ENCODE results near the gene VAMP5. TPM values are rescaled to one million over a fixed set of nuclear protein-coding genes. Genes with fewer than 3 reads are reported as not detected.

VAMP5 gene
- total RNA-seq, 2 donors from 2014 or later, result 3.0 to 10.4 TPM

DNA sequence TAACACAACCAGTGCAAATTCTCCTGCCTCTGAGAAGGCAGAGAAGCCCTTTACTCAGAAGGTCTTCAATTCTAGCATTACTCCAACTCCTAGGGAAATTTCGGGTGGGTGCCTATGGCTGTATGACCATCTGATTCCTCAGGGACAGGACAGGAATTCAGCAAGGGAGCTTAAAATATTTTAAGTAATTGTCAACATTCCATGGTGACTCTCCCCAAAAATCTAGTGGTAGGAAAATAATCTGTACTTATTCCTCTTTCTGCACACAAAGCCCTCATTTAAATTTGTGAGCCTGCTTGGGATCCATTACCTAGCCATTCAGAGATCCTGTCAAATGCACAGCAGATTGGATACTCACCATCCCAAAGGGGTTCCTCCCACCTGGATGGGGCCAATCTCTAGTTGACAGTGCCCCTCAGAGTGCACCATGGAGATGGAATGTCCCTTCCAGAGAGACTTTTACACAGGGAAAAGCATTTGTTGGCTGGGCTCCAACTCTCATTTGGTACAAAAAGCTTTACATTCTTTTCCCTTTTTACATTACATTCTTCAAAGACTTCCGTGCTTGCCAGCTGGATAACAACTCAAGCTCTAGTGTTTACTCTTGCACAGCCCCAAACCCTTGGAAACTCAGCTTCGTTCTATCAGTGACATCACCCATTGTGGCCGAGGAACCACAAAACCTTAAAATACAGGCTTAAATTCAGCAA, 21.3 kb downstream of the VAMP5 start:
- Histone ChIP-seq H3K4me3 (no peak overlapping the region), H3K4me1 (peaks cover 59% of the 10 kb centered on the region), H3K27ac (peak overlapping the region in 3 of 4 donors; percentile 15 to 68 (median 35)), H3K36me3 (replicated peaks in 1 of 2; ENCODE audit: insufficient read depth in 1 of 2, low read depth in 2 of 2) (peaks cover 0 to 8% of the 10 kb centered on the region in 2 donors), H3K9me3 (no peaks in the 10 kb centered on the region), H3K27me3 (no peaks in the 10 kb centered on the region)
- WGBS, 2 donors, result 39 to 40% methylated on average over 4 of the region's 4 CpGs
- DNase-seq, result no peak
- TF ChIP-seq, protein P1, sequence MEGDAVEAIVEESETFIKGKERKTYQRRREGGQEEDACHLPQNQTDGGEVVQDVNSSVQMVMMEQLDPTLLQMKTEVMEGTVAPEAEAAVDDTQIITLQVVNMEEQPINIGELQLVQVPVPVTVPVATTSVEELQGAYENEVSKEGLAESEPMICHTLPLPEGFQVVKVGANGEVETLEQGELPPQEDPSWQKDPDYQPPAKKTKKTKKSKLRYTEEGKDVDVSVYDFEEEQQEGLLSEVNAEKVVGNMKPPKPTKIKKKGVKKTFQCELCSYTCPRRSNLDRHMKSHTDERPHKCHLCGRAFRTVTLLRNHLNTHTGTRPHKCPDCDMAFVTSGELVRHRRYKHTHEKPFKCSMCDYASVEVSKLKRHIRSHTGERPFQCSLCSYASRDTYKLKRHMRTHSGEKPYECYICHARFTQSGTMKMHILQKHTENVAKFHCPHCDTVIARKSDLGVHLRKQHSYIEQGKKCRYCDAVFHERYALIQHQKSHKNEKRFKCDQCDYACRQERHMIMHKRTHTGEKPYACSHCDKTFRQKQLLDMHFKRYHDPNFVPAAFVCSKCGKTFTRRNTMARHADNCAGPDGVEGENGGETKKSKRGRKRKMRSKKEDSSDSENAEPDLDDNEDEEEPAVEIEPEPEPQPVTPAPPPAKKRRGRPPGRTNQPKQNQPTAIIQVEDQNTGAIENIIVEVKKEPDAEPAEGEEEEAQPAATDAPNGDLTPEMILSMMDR (IDR thresholded peaks at IDR 0.05), result no peak
- no peak for TF ChIP-seq POLR2A (IDR thresholded peaks at IDR 0.05)
- intact Hi-C loops (cut with DNase I), result loop anchor here (10.0 kb wide), 1 partner anchor 51 kb away; no protein-coding TSS in a partner anchor
- ATAC-seq, result no peak

DNA sequence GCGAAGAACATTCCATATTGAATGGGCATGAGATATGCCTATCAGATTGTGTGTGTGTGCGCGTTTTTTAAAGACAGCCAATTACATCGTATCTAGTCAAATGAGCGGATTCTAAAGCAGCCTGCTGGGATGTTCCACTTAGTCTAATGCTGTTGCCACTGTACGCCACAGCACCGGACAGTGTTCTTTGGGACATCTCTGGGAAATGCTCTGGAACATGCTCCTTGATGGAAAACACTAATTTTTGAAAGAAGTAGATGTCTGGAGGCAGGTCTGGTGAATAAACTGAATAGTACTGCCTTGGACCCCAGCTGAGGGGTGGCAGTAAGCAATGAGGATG, 21.9 kb downstream of the VAMP5 start:
- H3K27me3 ChIP-seq, result no peaks in the 10 kb centered on the region
- no peak for TF ChIP-seq POLR2A (IDR thresholded peaks at IDR 0.05)
- TF ChIP-seq, protein P1 (IDR thresholded peaks at IDR 0.05), result no peak
- no peak overlapping the region for H3K4me3 ChIP-seq
- H3K27ac ChIP-seq, result peak overlapping the region in 1 of 4 donors; percentile 68
- H3K9me3 ChIP-seq, result no peaks in the 10 kb centered on the region
- intact Hi-C loops (cut with DNase I), result loop anchor here (10.0 kb wide), 1 partner anchor 51 kb away; no protein-coding TSS in a partner anchor
- H3K4me1 ChIP-seq, result peaks cover 59% of the 10 kb centered on the region
- ATAC-seq, result no peak
- no peak for DNase-seq
- 56 to 68% methylated on average over 7 of the region's 7 CpGs for WGBS, 2 donors
- H3K36me3 ChIP-seq (replicated peaks in 1 of 2; ENCODE audit: insufficient read depth in 1 of 2, low read depth in 2 of 2), result peaks cover 0 to 8% of the 10 kb centered on the region in 2 donors

DNA sequence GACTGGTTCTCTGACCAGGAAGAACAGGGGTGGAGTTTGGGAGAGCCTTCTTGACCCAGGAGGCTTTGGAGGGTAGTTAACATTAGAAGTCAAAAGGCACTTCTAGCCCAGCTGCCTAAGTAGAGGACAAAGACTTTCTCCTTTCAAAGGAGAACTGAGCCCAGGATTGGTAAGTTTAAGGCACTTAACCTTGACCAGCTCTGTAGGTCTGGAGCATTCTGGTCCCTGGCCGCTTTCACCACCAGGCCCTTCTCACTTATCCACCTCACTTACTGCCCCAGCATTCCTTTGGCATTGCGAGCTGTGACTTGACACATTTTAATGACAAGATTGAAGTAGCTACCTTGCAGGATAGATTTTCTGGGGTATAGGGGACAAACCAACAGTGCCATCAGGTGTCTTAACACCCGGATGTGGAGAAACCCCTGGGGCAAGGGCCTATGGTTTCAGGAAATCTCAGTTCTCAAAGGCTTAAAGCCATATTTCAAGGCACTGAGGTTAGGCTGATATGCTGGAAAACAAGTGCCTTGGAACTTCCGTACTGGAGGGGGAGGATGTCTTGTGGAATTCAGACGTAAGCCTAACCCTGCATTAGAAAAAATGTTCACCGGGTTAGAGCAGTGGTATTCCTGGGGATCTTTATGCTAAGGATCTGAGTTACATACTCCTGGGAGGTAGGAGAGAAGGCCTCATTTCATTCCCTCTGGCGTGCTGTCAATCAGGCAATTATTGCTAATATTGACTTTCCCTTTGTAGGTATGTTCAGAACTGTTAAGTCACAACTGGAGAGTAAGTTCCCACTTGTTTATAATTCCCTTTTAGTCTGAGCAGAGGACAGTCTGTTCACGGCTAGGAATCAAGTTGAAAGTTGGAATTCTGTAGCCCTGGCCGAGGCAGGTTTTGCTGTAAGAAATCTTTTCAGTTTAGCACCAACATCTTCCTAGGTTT, 23.3 kb downstream of the VAMP5 start:
- WGBS, 2 donors, result 68 to 69% methylated on average over 8 to 9 of the region's 9 CpGs
- H3K27me3 ChIP-seq, result no peaks in the 10 kb centered on the region
- peaks cover 58% of the 10 kb centered on the region for H3K4me1 ChIP-seq
- intact Hi-C loops (cut with DNase I), result loop anchor here (10.0 kb wide), 1 partner anchor 53 kb away; no protein-coding TSS in a partner anchor
- H3K27ac ChIP-seq, result peak overlapping the region in 1 of 4 donors; percentile 18
- H3K9me3 ChIP-seq, result no peaks in the 10 kb centered on the region
- ATAC-seq (no peak), DNase-seq (no peak)
- H3K4me3 ChIP-seq, result no peak overlapping the region
- peaks cover 0 to 8% of the 10 kb centered on the region in 2 donors for H3K36me3 ChIP-seq (replicated peaks in 1 of 2; ENCODE audit: insufficient read depth in 1 of 2, low read depth in 2 of 2)
- no peak for TF ChIP-seq POLR2A (IDR thresholded peaks at IDR 0.05)
- TF ChIP-seq, protein P1 (IDR thresholded peaks at IDR 0.05), result no peak

GRCh38 chr2:85611217-85611704, 27.0 kb downstream of the VAMP5 start:
- Histone ChIP-seq H3K4me1 (peaks cover 37% of the 10 kb centered on the region), H3K27me3 (no peaks in the 10 kb centered on the region), H3K36me3 (replicated peaks in 1 of 2; ENCODE audit: insufficient read depth in 1 of 2, low read depth in 2 of 2) (peaks cover 0 to 8% of the 10 kb centered on the region in 2 donors), H3K27ac (peak overlapping the region; percentile 76 to 86 (median 81)), H3K9me3 (no peaks in the 10 kb centered on the region), H3K4me3 (peak overlapping the region; percentile 33 to 59)
- DNase-seq, result no peak
- 3 to 8% methylated on average over 9 to 24 of the region's 24 CpGs for WGBS, 2 donors
- TF ChIP-seq, protein P1 (IDR thresholded peaks at IDR 0.05), result no peak
- no peak for TF ChIP-seq POLR2A (IDR thresholded peaks at IDR 0.05)
- intact Hi-C loops (cut with DNase I), result no loop called here
- no peak for ATAC-seq
